ENCODE results near the gene HNRNPA0.

- TF ChIP-seq CTCF (conservative IDR thresholded peaks at IDR 0.05; ENCODE audit: low read depth, low read length) (peak; percentile 79), EZH2phosphoT487 (IDR thresholded peaks at IDR 0.05; ENCODE audit: borderline replicate concordance, low read length) (no peak), EZH2 (IDR thresholded peaks at IDR 0.05; ENCODE audit: low read length, unreplicated experiment) (no peak)
Measured at GRCh38 chr5:137751869-137752491, 2.2 kb downstream of the HNRNPA0 start.
